Right cardiac atrium (tissue), 5 donors: Measurements from ENCODE around the gene PPP6C. TPM values are rescaled to one million over a fixed set of nuclear protein-coding genes. Genes with fewer than 3 reads are reported as not detected.
"Not testable (repeated sequence)": the region's sequence is repeated elsewhere in the genome, so short reads cannot be mapped to it uniquely, and the experiment has no call there.

Experiments used
- ATAC-seq, 2 donors: fragments of 200-7000 bp; cut with Tn5 transposase; one replicate each; pipeline versions ENCODE4 v1.8.0 to v1.9.1; 2020; ENCODE audit warnings: moderate library complexity in 2 of 2, mild to moderate bottlenecking in 1 of 2
- DNase-seq, 3 donors: peaks; one replicate each; pipeline ENCODE4 v3.0.0-alpha.2; 2020
- H3K27ac ChIP-seq: one replicate; pipeline ENCODE4 v1.5.1; 2013; ENCODE audit warnings: mild to moderate bottlenecking, low read length, control low read depth, moderate library complexity
- H3K27me3 ChIP-seq: one replicate; pipeline ENCODE4 v1.6.1; 2013; ENCODE audit not compliant: control insufficient read depth, insufficient read depth
- H3K4me1 ChIP-seq: one replicate; pipeline ENCODE4 v1.6.1; 2013; ENCODE audit warnings: low read length; ENCODE audit not compliant: control insufficient read depth, insufficient read depth
- H3K4me3 ChIP-seq: one replicate; pipeline ENCODE4 v1.5.1; 2013; ENCODE audit warnings: low read length, control low read depth
- H3K9me3 ChIP-seq: one replicate; pipeline ENCODE4 v1.6.1; 2013; ENCODE audit warnings: low read length; ENCODE audit not compliant: control insufficient read depth
- WGBS: extraction: QIAGEN DNeasy Blood & Tissue Kit; methylation state at CpG from one replicate; pipeline ENCODE4 v1.1.7; 2013; 5-methylcytosine and 5-hydroxymethylcytosine counted together
- intact Hi-C, 4 donors: fragments of 100-400 bp; cut with DNase I; formaldehyde crosslinking; loops; one replicate each; pipeline versions ENCODE4 v1.11.0 to v1.14.0; 2022 to 2023
- polyA plus RNA-seq: library from polyadenylated mRNA; stranded (reverse); fragments of 200-250 nt; gene quantifications from one replicate; pipeline ENCODE4 v1.2.3, GENCODE V29; 2013
- total RNA-seq, 4 donors: library from RNA; stranded (reverse); fragmentation: NEBNext Ultra II Directional; extraction: Animal tissue kit (Norgen Biotek cat#: 25700); gene quantifications; one replicate each; pipeline ENCODE4 v1.2.1, GENCODE V29; 2021
- donor health status: healthy with polysubstance abuse.
- donor health status: DM: no; HTN: yes; CAD: no.
- donor health status: DM: no; HTN: no; CAD: no.
- donor health status: DM: no; HTN: yes; CAD: no; lungs with severe emphysema.
- donor health status: DM: yes; HTN: yes; CAD: no.

PPP6C gene
- total and polyA plus RNA-seq, 5 donors: 19.8 to 43.1 (median 36.6) TPM

DNA sequence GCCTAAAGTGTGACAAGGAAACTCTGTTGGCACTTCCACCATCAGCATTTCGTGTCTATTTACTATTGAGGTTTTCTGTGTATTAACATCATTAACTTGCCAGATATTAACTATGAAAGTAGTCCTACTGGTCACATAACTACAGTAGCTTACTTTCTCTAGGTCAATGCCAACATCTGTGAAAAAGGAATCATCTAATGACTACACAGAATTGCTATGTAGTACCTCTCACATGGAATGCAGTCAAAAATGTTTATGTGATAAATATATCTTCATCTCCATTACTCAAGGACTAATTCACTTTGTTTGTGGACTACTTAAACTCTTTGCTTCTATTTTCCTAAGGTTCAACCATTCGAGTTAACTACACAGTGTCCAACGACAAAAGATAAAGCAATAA lies 48.4 kb downstream of the PPP6C start:
- no peaks in the 10 kb centered on the region for H3K27me3 ChIP-seq
- no peak for ATAC-seq
- DNase-seq: no peak
- intact Hi-C loops: loop anchor here in 1 of 4 donors (10.0 kb wide), 1 partner anchor 196 kb away; the partner anchor contains the start of gene GOLGA1
- H3K4me1 ChIP-seq: no peaks in the 10 kb centered on the region
- H3K9me3 ChIP-seq: no peaks in the 10 kb centered on the region
- H3K4me3 ChIP-seq: no peak overlapping the region
- no peak overlapping the region for H3K27ac ChIP-seq
- WGBS: 72% methylated on average over 3 of the region's 3 CpGs

DNA sequence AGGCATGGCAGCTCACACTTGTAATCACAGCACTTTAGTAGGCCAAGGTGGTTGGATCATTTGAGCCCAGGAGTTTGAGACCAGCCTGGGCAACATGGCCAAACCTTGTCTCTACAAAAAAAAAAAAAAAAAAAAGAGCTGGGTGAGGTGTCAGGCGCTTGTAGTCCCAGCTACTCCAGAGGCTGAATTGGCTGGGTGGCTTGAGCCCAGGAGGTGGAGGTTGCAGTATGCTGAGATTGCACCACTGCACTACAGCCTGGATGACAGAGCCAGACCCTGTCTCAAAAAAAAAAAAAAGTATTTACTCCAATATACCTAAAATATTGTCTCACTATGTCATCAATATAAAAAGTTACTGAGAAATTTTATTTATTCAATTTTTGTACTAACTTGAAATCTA lies 49.0 kb downstream of the PPP6C start:
- no peak for DNase-seq
- Histone ChIP-seq H3K4me3 (no peak overlapping the region), H3K27ac (no peak overlapping the region), H3K9me3 (no peaks in the 10 kb centered on the region), H3K27me3 (no peaks in the 10 kb centered on the region), H3K4me1 (no peaks in the 10 kb centered on the region)
- no peak for ATAC-seq
- 63% methylated on average over 1 of the region's 1 CpG for WGBS
- intact Hi-C loops: loop anchor here in 1 of 4 donors (10.0 kb wide), 1 partner anchor 196 kb away; the partner anchor contains the start of gene GOLGA1

DNA sequence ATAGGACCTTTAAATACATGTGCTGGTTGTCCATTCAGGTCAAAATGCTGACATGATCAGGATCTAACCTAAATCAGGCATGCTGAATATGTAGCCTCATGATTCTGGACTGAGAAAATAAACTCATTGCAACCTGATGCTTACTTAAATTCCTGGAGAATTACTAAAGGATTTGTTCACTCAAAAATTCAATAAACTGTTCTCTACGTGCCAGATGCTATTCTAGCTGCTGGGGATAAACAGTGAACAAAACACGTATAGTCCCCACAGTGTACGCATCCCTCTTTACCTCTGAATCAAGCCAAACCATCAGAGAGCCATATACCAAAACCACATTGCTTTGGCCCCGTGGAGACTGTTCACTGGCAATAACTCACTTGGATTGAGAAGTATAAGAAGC lies 52.4 kb downstream of the PPP6C start:
- H3K27me3 ChIP-seq: no peaks in the 10 kb centered on the region
- no peaks in the 10 kb centered on the region for H3K4me1 ChIP-seq
- WGBS: 82% methylated on average over 4 of the region's 4 CpGs
- no peak overlapping the region for H3K4me3 ChIP-seq
- H3K27ac ChIP-seq: no peak overlapping the region
- no peak for DNase-seq
- intact Hi-C loops: no loop called here
- H3K9me3 ChIP-seq: no peaks in the 10 kb centered on the region
- no peak for ATAC-seq

DNA sequence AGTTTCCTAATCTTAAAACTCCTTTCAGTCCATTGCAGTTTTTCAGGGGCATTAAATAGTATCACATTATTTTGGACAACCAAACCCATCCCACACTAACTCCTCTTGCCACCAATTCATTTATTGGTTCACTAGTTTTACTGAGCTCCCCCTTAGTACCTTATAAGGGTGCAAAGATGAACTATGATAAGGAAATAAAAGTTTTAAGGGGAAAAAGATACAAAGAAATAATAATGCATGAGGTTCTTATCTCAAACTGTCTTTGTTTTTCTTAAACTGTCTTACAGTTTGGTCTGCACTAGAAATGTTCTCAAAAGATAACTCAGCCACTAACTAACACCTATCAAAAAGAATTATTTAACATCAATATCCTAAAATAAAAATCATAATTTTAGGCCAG lies 54.6 kb downstream of the PPP6C start:
- DNase-seq (no peak), ATAC-seq (no peak)
- H3K4me3 ChIP-seq: no peak overlapping the region
- no peaks in the 10 kb centered on the region for H3K4me1 ChIP-seq
- no peaks in the 10 kb centered on the region for H3K27me3 ChIP-seq
- intact Hi-C loops: no loop called here
- H3K27ac ChIP-seq: no peak overlapping the region
- H3K9me3 ChIP-seq: no peaks in the 10 kb centered on the region

DNA sequence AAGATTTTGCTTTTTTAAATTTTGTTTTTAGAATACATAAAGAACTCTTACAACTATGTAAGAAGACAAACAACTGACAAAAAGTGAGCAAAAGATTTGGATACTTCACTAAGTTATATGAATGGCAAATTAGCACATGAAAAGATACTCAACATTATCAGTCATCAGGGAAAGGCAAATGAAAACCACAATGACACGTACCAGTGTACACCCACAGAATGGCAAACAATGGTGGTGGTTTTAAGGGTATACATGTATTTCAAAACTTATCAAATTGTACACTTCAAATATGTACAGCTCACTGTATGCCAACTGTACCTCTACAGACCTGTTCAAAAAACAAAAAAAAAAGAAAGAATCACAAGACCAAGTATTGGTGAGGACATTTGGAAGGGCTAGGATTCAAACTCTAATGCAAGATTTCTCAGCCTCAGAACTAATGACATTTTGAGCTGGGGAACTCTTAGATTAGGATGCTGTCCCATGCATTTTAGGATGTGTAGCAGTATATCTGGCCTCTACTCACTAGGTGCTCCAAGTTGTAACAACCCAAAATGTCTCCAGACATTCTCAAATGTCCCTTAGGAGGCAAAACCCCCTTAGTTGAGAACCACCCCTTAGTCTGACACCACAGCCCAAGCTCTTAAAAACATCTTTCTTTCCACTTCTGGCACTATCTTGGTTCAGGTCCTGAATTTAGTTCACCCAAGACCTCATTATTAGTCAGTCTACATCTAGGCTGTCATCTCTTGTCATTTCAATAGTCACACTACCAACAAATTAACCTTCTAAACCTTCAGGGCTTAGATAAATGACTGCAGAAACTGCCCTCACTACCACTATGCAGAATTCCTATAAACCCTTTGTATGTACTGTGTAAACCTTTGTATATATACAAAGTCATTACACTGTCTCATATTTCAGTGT lies 55.9 kb downstream of the PPP6C start:
- WGBS: 92% methylated on average over 1 of the region's 1 CpG
- H3K27me3 ChIP-seq: no peaks in the 10 kb centered on the region
- H3K4me3 ChIP-seq: no peak overlapping the region
- H3K9me3 ChIP-seq: no peaks in the 10 kb centered on the region
- no peak for ATAC-seq
- no peaks in the 10 kb centered on the region for H3K4me1 ChIP-seq
- intact Hi-C loops: no loop called here
- DNase-seq: no peak
- H3K27ac ChIP-seq: no peak overlapping the region

DNA sequence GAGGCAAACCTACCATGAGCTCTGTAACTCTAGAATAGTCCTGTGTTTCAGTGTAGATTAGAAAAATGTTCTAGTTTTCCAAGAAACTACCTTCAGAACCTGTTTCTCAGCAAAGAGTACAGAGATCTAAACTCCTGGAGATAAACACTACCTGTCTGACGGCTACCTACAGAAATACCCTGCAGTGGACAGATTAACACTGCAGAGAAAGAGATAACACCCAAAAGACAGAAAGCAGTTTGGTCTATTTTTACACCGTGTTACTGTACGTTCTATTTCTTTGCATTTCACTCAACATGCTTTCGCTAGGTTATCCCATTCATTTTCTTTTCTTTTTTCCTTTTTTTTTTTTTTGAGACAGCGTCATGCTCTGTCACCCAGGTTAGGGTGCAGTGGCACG lies 57.8 kb downstream of the PPP6C start:
- no peaks in the 10 kb centered on the region for H3K27me3 ChIP-seq
- H3K9me3 ChIP-seq: no peaks in the 10 kb centered on the region
- 72% methylated on average over 6 of the region's 6 CpGs for WGBS
- no peaks in the 10 kb centered on the region for H3K4me1 ChIP-seq
- no peak for ATAC-seq
- DNase-seq: no peak
- no peak overlapping the region for H3K4me3 ChIP-seq
- no peak overlapping the region for H3K27ac ChIP-seq
- intact Hi-C loops: no loop called here

DNA sequence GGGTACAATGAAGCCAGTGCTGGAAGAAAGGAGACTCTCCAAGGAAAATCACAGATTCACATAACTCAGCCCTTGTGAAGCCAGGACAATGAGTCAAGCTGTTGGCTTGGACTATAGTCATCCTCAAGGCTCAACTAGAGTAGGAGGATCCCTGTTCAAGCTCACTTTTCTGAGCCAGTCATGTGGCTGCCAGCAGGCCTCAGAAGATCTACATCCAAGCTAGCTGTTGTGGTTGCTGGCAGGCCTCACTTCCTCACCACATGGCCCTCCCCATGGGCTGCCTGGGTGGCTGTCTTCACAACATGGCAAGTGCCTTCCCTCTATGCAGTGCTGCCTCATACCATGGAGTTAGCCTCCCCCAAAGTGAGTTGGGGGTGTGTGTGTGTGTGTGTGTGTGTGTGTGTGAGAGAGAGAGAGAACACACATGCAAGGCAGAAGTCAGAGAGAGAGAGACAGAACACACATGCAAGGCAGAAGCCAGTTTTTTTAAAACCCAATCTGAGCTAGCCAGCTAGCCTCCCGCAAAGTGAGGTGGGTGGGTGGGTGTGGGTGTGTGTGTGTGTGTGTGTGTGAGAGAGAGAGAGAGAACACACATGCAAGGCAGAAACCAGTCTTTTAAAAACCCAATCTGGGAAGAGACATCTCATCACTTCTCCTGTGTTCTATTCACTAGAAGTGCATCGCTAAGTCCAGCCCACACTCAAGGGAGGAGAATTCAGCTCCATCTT lies 63.4 kb downstream of the PPP6C start:
- no peaks in the 10 kb centered on the region for H3K27me3 ChIP-seq
- intact Hi-C loops: no loop called here
- peak; percentile 96 to 97 for ATAC-seq
- no peaks in the 10 kb centered on the region for H3K9me3 ChIP-seq
- peak; percentile 88 to 94 (median 90) for DNase-seq
- peaks cover 2% of the 10 kb centered on the region for H3K4me1 ChIP-seq
- 58% methylated on average over 2 of the region's 2 CpGs for WGBS
- H3K27ac ChIP-seq: no peak overlapping the region
- H3K4me3 ChIP-seq: no peak overlapping the region

DNA sequence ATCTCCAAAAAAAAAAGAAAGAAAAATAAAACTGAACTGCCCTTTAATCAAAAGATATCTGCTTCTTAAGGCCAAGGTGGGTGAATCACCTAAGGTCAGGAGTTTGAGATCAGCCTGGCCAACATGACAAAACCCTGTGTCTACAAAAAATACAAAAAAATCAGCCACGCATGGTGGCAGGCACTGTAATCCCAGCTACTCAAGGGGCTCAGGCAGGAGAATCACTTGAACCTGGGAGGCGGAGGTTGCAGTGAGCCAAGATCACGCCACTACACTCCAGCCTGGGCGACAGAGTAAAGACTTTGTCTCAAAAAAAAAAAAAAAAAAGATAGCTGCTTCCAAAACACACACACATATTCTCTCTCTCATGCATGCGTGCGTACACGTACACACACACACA lies 64.1 kb downstream of the PPP6C start:
- Histone ChIP-seq H3K4me1 (peaks cover 2% of the 10 kb centered on the region), H3K27ac (no peak overlapping the region), H3K9me3 (no peaks in the 10 kb centered on the region), H3K4me3 (no peak overlapping the region), H3K27me3 (no peaks in the 10 kb centered on the region)
- DNase-seq (no peak), ATAC-seq (no peak)
- intact Hi-C loops: no loop called here
- WGBS: 57% methylated on average over 7 of the region's 7 CpGs

DNA sequence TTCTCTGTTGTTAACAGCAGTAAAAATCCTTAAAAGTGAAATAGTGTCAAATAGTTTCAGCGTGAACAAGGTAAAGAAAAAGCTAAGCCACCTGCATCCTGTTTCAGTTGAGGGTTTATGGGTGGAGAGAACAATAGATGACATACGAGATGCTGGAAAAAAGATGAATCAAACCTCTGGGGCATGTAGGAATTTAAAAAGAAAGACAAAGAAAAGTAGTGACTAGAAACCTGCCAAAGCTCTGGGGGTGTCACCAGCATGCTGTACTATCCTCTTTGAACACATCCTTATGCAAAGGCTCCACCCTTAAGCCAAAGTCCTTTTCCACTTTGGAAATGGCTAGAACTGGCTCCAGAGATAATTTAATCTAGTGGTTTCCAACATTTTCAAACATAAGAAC lies 68.5 kb downstream of the PPP6C start:
- ATAC-seq: no peak
- Histone ChIP-seq H3K4me3 (no peak overlapping the region), H3K27ac (no peak overlapping the region), H3K27me3 (no peaks in the 10 kb centered on the region), H3K9me3 (no peaks in the 10 kb centered on the region), H3K4me1 (peaks cover 1% of the 10 kb centered on the region)
- no peak for DNase-seq
- WGBS: 61% methylated on average over 2 of the region's 2 CpGs
- intact Hi-C loops: no loop called here

DNA sequence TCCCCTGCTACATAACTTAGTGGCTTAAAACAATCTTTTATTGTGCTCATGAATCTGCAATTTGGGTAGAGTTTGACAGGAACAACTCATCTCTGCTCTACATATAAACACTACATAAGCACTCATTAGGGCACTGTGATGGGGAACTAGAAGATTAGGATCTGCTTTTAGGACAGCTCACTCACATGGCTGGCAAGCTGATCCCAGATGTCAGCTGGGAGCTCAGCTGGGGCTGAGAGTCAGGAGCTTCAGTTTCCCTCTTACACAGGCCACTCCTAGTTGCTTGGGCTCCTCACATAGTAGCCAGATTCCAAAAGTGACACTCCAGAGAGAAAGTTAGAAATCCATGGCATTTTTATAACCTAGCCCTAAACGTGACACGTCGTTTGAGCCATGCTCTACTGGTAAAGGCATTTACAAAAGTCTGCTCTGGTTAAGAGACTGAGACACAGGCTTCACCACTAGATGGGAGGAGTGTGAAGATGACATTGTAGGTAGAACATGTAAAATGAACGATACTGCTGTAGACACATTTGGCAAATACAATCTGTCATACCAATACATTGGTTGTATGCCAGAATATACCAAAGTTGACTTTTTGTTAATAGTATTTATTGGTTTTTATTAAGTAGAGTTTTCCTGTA lies 69.8 kb downstream of the PPP6C start:
- Histone ChIP-seq H3K27ac (no peak overlapping the region), H3K4me3 (no peak overlapping the region), H3K9me3 (no peaks in the 10 kb centered on the region), H3K4me1 (no peaks in the 10 kb centered on the region), H3K27me3 (no peaks in the 10 kb centered on the region)
- WGBS: 62% methylated on average over 4 of the region's 4 CpGs
- DNase-seq (no peak), ATAC-seq (no peak)
- intact Hi-C loops: no loop called here

DNA sequence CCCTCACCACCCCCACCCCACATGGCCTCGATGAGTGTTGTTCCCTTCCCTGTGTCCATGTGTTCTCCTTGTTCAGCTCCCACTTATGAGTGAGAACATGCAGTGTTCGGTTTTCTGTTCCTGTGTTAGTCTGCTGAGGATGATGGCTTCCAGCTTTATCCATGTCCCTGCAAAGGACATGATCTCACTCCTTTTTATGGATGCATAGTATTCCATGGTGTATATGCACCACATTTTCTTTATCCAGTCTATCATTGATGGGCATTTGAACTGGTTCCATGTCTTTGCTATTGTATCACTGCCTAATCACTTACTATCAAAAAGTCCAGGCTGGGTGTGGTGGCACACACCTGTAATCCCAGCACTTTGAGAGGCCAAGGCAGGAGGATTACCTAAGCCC lies 70.9 kb downstream of the PPP6C start:
- H3K4me1 ChIP-seq, intact Hi-C loops, H3K4me3 ChIP-seq, H3K27me3 ChIP-seq, H3K27ac ChIP-seq, H3K9me3 ChIP-seq, ATAC-seq, DNase-seq: not testable (repeated sequence)
- 96% methylated on average over 2 of the region's 2 CpGs for WGBS
